ENCODE measurements around the gene URGCP.

Gene URGCP

DNA sequence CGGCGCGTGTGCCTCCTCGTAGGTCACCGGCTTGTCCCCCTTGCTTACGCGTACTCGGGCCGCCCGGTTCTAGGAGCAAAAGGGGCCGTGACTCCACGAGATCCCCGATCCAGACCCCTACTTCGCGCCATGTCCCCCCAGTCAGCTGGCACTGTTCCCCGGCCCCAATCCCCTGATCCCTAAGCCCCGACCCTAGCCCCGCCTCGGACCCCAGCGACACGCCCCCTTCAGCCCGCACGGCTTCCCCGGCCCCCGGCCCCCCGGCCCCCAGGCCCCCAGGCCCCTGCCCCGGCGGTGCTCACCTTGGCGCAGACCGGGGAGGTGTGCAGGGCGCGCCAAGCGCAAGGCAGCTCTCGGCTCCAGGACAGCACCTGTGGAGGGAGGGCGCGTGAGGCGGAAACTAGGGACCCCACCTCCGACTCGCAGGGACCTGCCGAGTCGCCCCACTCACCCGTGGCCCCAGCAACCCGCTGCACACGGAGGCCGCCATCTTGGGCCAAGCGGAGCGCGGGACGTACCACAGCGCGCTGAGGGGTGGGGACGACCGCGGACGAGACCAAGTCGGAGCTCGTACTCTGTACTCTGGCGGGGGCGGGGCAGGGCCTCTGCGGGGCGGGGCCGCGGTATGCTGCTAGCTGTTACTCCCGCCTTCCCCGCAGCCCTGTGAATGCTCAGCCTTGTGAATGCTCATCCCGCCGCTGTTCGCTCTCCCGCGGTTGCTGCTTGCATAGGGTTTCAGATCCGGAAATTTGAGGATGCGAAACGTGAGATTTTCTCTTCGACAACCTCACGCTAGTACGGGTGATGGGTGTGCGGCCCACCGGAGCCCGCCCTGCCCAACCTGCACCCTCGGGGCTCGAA lies 37.2 kb downstream of the URGCP start, which contains the start of gene MRPS24:
TSS of gene MRPS24 (minus strand) at position 512 of the 861 bp plus-strand sequence. CDS start at position 490, 22 bp downstream.
- H3K4me3 ChIP-seq (ENCODE audit: low read length): peak within 1 kb of the TSS; percentile 71
- DNase-seq (ENCODE audit: low read depth): peak; percentile 96

DNA sequence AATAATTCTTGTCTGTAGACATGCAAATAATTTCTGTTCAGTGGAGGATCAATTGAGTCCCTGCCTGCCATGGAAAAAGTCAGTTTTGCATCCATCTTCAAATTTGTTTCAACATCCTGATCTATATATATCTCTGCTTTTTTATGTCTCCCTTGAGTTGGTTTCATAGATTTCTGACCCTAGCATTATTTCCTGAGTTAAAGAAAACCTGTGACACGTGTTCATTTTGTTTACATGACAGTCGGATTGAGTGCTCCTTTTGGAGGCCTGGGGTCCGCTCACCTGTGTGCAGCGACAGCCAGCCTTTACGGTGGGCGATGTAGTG lies 37.8 kb downstream of the URGCP start:
- DNase-seq (ENCODE audit: low read depth): no peak
- TF ChIP-seq, protein P1, sequence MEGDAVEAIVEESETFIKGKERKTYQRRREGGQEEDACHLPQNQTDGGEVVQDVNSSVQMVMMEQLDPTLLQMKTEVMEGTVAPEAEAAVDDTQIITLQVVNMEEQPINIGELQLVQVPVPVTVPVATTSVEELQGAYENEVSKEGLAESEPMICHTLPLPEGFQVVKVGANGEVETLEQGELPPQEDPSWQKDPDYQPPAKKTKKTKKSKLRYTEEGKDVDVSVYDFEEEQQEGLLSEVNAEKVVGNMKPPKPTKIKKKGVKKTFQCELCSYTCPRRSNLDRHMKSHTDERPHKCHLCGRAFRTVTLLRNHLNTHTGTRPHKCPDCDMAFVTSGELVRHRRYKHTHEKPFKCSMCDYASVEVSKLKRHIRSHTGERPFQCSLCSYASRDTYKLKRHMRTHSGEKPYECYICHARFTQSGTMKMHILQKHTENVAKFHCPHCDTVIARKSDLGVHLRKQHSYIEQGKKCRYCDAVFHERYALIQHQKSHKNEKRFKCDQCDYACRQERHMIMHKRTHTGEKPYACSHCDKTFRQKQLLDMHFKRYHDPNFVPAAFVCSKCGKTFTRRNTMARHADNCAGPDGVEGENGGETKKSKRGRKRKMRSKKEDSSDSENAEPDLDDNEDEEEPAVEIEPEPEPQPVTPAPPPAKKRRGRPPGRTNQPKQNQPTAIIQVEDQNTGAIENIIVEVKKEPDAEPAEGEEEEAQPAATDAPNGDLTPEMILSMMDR (IDR thresholded peaks at IDR 0.05; ENCODE audit: insufficient read depth, low read depth, low read length, missing control alignments): no peak
- peak overlapping the region; percentile 71 for H3K4me3 ChIP-seq (ENCODE audit: low read length)

More for the DNA sequence above, 37.2 kb downstream of the URGCP start, which contains the start of gene MRPS24:
- TF ChIP-seq, protein P1 (IDR thresholded peaks at IDR 0.05; ENCODE audit: insufficient read depth, low read depth, low read length, missing control alignments): no peak

- H3K4me3 ChIP-seq (ENCODE audit: low read length): peak overlapping the region; percentile 71
- TF ChIP-seq, protein P1 (IDR thresholded peaks at IDR 0.05; ENCODE audit: insufficient read depth, low read depth, low read length, missing control alignments): no peak
- DNase-seq (ENCODE audit: low read depth): no peak
Measured at GRCh38 chr7:43868181-43868580, 38.2 kb downstream of the URGCP start.

GRCh38 chr7:43865277-43865676 lies 41.1 kb downstream of the URGCP start:
- TF ChIP-seq, protein P1 (IDR thresholded peaks at IDR 0.05; ENCODE audit: insufficient read depth, low read depth, low read length, missing control alignments): no peak
- no peak overlapping the region for H3K4me3 ChIP-seq (ENCODE audit: low read length)
- no peak for DNase-seq (ENCODE audit: low read depth)

GRCh38 chr7:43864126-43864525 lies 42.3 kb downstream of the URGCP start:
- H3K4me3 ChIP-seq (ENCODE audit: low read length): no peak overlapping the region
- DNase-seq (ENCODE audit: low read depth): peak; percentile 71
- TF ChIP-seq, protein P1 (IDR thresholded peaks at IDR 0.05; ENCODE audit: insufficient read depth, low read depth, low read length, missing control alignments): no peak

- DNase-seq (ENCODE audit: low read depth): peak; percentile 19
- no peak overlapping the region for H3K4me3 ChIP-seq (ENCODE audit: low read length)
- TF ChIP-seq, protein P1 (IDR thresholded peaks at IDR 0.05; ENCODE audit: insufficient read depth, low read depth, low read length, missing control alignments): no peak
Measured at GRCh38 chr7:43856996-43857395, 49.4 kb downstream of the URGCP start.

Data from epithelial cell of esophagus (primary cell).